A549 (cell line): ENCODE measurements around the gene CENPF. TPM values are rescaled to one million over a fixed set of nuclear protein-coding genes. Genes with fewer than 3 reads are reported as not detected.

Experiments used
- ATAC-seq, 2 experiments: fragments of 200-7000 bp in 1 of 2; fragments of >200 bp in 1 of 2; cut with Nextera tagmentation in 1 of 2; cut with Tn5 transposase in 1 of 2; 3 replicates each; pipeline versions ENCODE4 v1.8.0 to v1.9.1; 2018 to 2020; ENCODE audit warnings: mild to moderate bottlenecking in 1 of 2, moderate library complexity in 1 of 2
- CTCF ChIA-PET: fragments of 300-600 bp; sonication (Branson Sonifier 250); formaldehyde crosslinking; extraction: SDS; loops from one replicate; lab custom pipeline; 2021; ENCODE audit warnings: antibody characterized with exemption, inconsistent platforms; lab: Yijun Ruan, JAX
- POLR2A ChIA-PET: fragments of 350-600 bp; formaldehyde crosslinking; extraction: SDS; loops from one replicate; lab custom pipeline; 2021; ENCODE audit warnings: antibody characterized with exemption, inconsistent platforms; lab: Yijun Ruan, JAX
- DNase-seq, 2 experiments: peaks; one replicate each; pipeline versions ENCODE4 v3.0.0 to v3.0.0-alpha.2; 2011 to 2016; ENCODE audit warnings: low read depth in 1 of 2, low spot score in 1 of 2
- FAIRE-seq: peaks from 2 replicates; lab custom pipeline; 2011; peaks lifted over from hg19 to GRCh38; lab: Jason Lieb, UNC
- H3K27ac ChIP-seq, 2 experiments: fragments of >200 bp; sonication (Bioruptor Twin); formaldehyde crosslinking; 3 replicates each; pipeline ENCODE4 v1.5.1; 2016 to 2017
- H3K4me1 ChIP-seq: fragments of >200 bp; sonication (Bioruptor Twin); formaldehyde crosslinking; 3 replicates; pipeline ENCODE4 v1.6.1; 2016
- H3K4me2 ChIP-seq: fragments of >200 bp; sonication (Bioruptor Twin); formaldehyde crosslinking; 3 replicates; pipeline ENCODE4 v1.6.1; 2016
- H3K4me3 ChIP-seq: fragments of >200 bp; sonication (Bioruptor Twin); formaldehyde crosslinking; 3 replicates; pipeline ENCODE4 v1.5.1; 2016
- H3K9me3 ChIP-seq: fragments of >200 bp; sonication (Bioruptor Twin); formaldehyde crosslinking; 3 replicates; pipeline ENCODE4 v1.6.1; 2016
- CEBPB ChIP-seq, 2 experiments: fragments of >200 bp in 1 of 2; sonication (Bioruptor Twin) in 1 of 2; formaldehyde crosslinking in 1 of 2; IDR thresholded peaks; 2 replicates each; pipeline ENCODE4 v1.6.1; 2012 to 2016
- CHD2 ChIP-seq: fragments of 150-350 bp; IDR thresholded peaks from 2 replicates; pipeline ENCODE4 v1.6.1; 2014; ENCODE audit warnings: low read length; ENCODE audit not compliant: partially characterized antibody
- EP300 ChIP-seq, 2 experiments: fragments of >200 bp; sonication (Bioruptor Twin); formaldehyde crosslinking; IDR thresholded peaks; 2 replicates in 1 of 2; 3 replicates in 1 of 2; pipeline ENCODE4 v1.6.1; 2016 to 2017
- ESRRA ChIP-seq: fragments of 150-350 bp; IDR thresholded peaks from 2 replicates; pipeline ENCODE4 v1.6.1; 2014; ENCODE audit warnings: mild to moderate bottlenecking, low read length, borderline replicate concordance
- FOSL2 ChIP-seq, 2 experiments: fragments of 450-650 bp in 1 of 2; fragments of >200 bp in 1 of 2; sonication (Bioruptor Twin) in 1 of 2; formaldehyde crosslinking; IDR thresholded peaks; 2 replicates each; pipeline versions ENCODE4 v1.5.0 to v1.6.1; 2016 to 2020; ENCODE audit warnings: mild to moderate bottlenecking in 1 of 2, moderate library complexity in 1 of 2
- FOXS1 ChIP-seq: fragments of 250-450 bp; sonication (Bioruptor Pico); IDR thresholded peaks from 2 replicates; pipeline ENCODE4 v1.5.0; 2020; ENCODE audit warnings: mild to moderate bottlenecking, moderate library complexity
- HDAC2 ChIP-seq: fragments of 200-600 bp; sonication (generic); IDR thresholded peaks from 2 replicates; pipeline ENCODE4 v1.6.1; 2016
- HOXA7 ChIP-seq: fragments of 250-450 bp; sonication (Bioruptor Pico); IDR thresholded peaks from 2 replicates; pipeline ENCODE4 v1.5.0; 2020; ENCODE audit warnings: mild to moderate bottlenecking, moderate library complexity
- KDM5A ChIP-seq: fragments of 200-600 bp; sonication (generic); IDR thresholded peaks from 2 replicates; pipeline ENCODE4 v1.6.1; 2016; ENCODE audit warnings: antibody characterized with exemption, mild to moderate bottlenecking
- MAFK ChIP-seq: fragments of 450-650 bp; IDR thresholded peaks from 2 replicates; pipeline ENCODE4 v1.6.1; 2014; ENCODE audit not compliant: partially characterized antibody
- MYC ChIP-seq: IDR thresholded peaks from 2 replicates; pipeline ENCODE4 v1.6.1; 2012; ENCODE audit warnings: mild to moderate bottlenecking, inconsistent platforms, low read length, improper control_type of control experiment, borderline replicate concordance
- NPAS2 ChIP-seq: fragments of 250-450 bp; sonication (Bioruptor Pico); IDR thresholded peaks from 2 replicates; pipeline ENCODE4 v1.8.0; 2022; ENCODE audit warnings: mild to moderate bottlenecking, moderate library complexity, borderline replicate concordance
- PHF8 ChIP-seq: fragments of 200-600 bp; sonication (generic); IDR thresholded peaks from 2 replicates; pipeline ENCODE4 v1.6.1; 2016; ENCODE audit warnings: low read depth, mild to moderate bottlenecking, antibody characterized with exemption, moderate library complexity, borderline replicate concordance
- POLR2AphosphoS2 ChIP-seq: conservative IDR thresholded peaks from 2 replicates; pipeline ENCODE4 v1.6.1; 2012; ENCODE audit warnings: low read length, improper control_type of control experiment, inconsistent platforms
- RFX5 ChIP-seq: fragments of 450-650 bp; IDR thresholded peaks from 2 replicates; pipeline ENCODE4 v1.7.1; 2014; ENCODE audit warnings: antibody characterized with exemption, mild to moderate bottlenecking, moderate library complexity
- SMC3 ChIP-seq: fragments of >200 bp; sonication (Bioruptor Twin); formaldehyde crosslinking; IDR thresholded peaks from 3 replicates; pipeline ENCODE4 v1.6.1; 2018; ENCODE audit warnings: inconsistent platforms
- SREBF2 ChIP-seq: fragments of 450-650 bp; IDR thresholded peaks from 2 replicates; pipeline ENCODE4 v1.6.1; 2014; ENCODE audit warnings: mild to moderate bottlenecking, moderate library complexity
- ZNF302 ChIP-seq: fragments of 250-450 bp; sonication (Bioruptor Pico); IDR thresholded peaks from 2 replicates; pipeline ENCODE4 v1.9.0; 2021; ENCODE audit warnings: inconsistent platforms, mild to moderate bottlenecking, moderate library complexity
- ZSCAN20 ChIP-seq: fragments of 250-450 bp; sonication (Bioruptor Pico); IDR thresholded peaks from 2 replicates; pipeline ENCODE4 v1.8.0; 2022; ENCODE audit warnings: mild to moderate bottlenecking, moderate library complexity
- WGBS: methylation state at CpG from one replicate; pipeline ENCODE4 v1.1.6; 2017; ENCODE audit errors: missing lambda C conversion rate; 5-methylcytosine and 5-hydroxymethylcytosine counted together
- polyA plus RNA-seq, 4 experiments: library from polyadenylated mRNA; depleted of rRNA in 3 of 4; stranded (reverse); fragments of >200 nt; fragmentation: RNase III in 1 of 4; extraction: RNeasy Plus Mini Kit Qiagen cat#74134 plus additional on column Dnase treatment in 1 of 4; gene quantifications; 2 replicates in 3 of 4; 3 replicates in 1 of 4; pipeline ENCODE4 v1.2.3, GENCODE V29; 2011 to 2017
- TF ChIP-seq, protein P1 (sequence below): IDR thresholded peaks from 2 replicates; pipeline ENCODE4 v1.6.1; 2012; ENCODE audit warnings: low read depth, borderline replicate concordance
- TF ChIP-seq, protein P2 (sequence below): IDR thresholded peaks from 2 replicates; pipeline ENCODE4 v1.6.1; 2012

The CENPF gene
- polyA plus RNA-seq, 2 of the 4 experiments (the other 2 are of a cell fraction) = 53.0 to 70.6 TPM

DNA sequence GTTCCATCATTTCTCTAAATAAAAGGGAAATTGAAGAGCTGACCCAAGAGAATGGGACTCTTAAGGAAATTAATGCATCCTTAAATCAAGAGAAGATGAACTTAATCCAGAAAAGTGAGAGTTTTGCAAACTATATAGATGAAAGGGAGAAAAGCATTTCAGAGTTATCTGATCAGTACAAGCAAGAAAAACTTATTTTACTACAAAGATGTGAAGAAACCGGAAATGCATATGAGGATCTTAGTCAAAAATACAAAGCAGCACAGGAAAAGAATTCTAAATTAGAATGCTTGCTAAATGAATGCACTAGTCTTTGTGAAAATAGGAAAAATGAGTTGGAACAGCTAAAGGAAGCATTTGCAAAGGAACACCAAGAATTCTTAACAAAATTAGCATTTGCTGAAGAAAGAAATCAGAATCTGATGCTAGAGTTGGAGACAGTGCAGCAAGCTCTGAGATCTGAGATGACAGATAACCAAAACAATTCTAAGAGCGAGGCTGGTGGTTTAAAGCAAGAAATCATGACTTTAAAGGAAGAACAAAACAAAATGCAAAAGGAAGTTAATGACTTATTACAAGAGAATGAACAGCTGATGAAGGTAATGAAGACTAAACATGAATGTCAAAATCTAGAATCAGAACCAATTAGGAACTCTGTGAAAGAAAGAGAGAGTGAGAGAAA is 38.4 kb downstream of the CENPF start:
- ChIA-PET POLR2A (no interaction called here), CTCF (interaction anchor here (1.1 to 2.1 kb wide), 7 partner anchors 11 to 505 kb away, joined by 3 to 16 read pairs (median 3); no protein-coding TSS in a partner anchor)

DNA sequence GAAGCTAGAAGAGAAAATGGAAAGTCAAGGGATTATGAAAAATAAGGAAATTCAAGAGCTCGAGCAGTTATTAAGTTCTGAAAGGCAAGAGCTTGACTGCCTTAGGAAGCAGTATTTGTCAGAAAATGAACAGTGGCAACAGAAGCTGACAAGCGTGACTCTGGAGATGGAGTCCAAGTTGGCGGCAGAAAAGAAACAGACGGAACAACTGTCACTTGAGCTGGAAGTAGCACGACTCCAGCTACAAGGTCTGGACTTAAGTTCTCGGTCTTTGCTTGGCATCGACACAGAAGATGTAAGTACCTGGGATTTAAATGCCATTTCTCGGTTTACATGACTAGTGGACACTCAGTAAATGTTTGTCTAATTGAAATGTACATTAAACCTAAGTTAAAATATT is 40.0 kb downstream of the CENPF start:
- FAIRE-seq = no peak
- no peaks in the 10 kb centered on the region for H3K9me3 ChIP-seq
- no peak for TF ChIP-seq HDAC2
- no peak for TF ChIP-seq MAFK
- TF ChIP-seq, all 56 proteins: peak for 0
- H3K4me1 ChIP-seq = no peaks in the 10 kb centered on the region
- ChIA-PET CTCF (interaction anchor here (0.6 to 2.1 kb wide), 10 partner anchors 10 to 883 kb away, joined by 3 to 16 read pairs (median 3); no protein-coding TSS in a partner anchor), POLR2A (no interaction called here)
- no peak overlapping the region for H3K27ac ChIP-seq
- H3K4me2 ChIP-seq = no peak overlapping the region
- H3K4me3 ChIP-seq = no peak overlapping the region
- DNase-seq = no peak
- ATAC-seq = no peak
- WGBS = 92% methylated on average over 8 of the region's 8 CpGs

More for the DNA sequence above, 38.4 kb downstream of the CENPF start:
- Histone ChIP-seq H3K4me1 (no peaks in the 10 kb centered on the region), H3K4me2 (no peak overlapping the region), H3K4me3 (no peak overlapping the region), H3K27ac (no peak overlapping the region), H3K9me3 (no peaks in the 10 kb centered on the region)
- no peak for FAIRE-seq
- 93% methylated on average over 2 of the region's 2 CpGs for WGBS
- ATAC-seq = no peak
- TF ChIP-seq RFX5 (no peak), NPAS2 (CRISPR knock-in tag) (no peak), FOSL2 (IDR thresholded peaks at IDR 0.05) (no peak), FOSL2 (CRISPR knock-in tag; IDR thresholded peaks at IDR 0.05) (no peak), POLR2AphosphoS2 (no peak), FOXS1 (CRISPR knock-in tag) (no peak), ZSCAN20 (no peak)
- DNase-seq = no peak

DNA sequence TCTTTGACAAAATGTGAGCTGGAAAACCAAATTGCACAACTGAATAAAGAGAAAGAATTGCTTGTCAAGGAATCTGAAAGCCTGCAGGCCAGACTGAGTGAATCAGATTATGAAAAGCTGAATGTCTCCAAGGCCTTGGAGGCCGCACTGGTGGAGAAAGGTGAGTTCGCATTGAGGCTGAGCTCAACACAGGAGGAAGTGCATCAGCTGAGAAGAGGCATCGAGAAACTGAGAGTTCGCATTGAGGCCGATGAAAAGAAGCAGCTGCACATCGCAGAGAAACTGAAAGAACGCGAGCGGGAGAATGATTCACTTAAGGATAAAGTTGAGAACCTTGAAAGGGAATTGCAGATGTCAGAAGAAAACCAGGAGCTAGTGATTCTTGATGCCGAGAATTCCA is 42.7 kb downstream of the CENPF start:
- ATAC-seq (no peak), DNase-seq (no peak), FAIRE-seq (no peak)
- CTCF ChIA-PET = interaction anchor here (0.8 to 6.8 kb wide), 8 partner anchors 9 to 501 kb away, joined by 3 to 44 read pairs (median 5); no protein-coding TSS in a partner anchor
- POLR2A ChIA-PET = no interaction called here
- TF ChIP-seq CHD2 = no peak
- TF ChIP-seq ZNF302 (CRISPR knock-in tag) = no peak
- no peak for TF ChIP-seq KDM5A
- TF ChIP-seq EP300 (IDR thresholded peaks at IDR 0.05) = no peak
- no peak for TF ChIP-seq RFX5
- no peak for TF ChIP-seq HOXA7 (CRISPR knock-in tag)
- no peak for TF ChIP-seq CEBPB (IDR thresholded peaks at IDR 0.05)
- no peak for TF ChIP-seq ZSCAN20
- no peak for TF ChIP-seq NPAS2 (CRISPR knock-in tag)
- TF ChIP-seq, protein P1, sequence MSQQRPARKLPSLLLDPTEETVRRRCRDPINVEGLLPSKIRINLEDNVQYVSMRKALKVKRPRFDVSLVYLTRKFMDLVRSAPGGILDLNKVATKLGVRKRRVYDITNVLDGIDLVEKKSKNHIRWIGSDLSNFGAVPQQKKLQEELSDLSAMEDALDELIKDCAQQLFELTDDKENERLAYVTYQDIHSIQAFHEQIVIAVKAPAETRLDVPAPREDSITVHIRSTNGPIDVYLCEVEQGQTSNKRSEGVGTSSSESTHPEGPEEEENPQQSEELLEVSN = no peak
- WGBS = 93% methylated on average over 10 of the region's 10 CpGs
- Histone ChIP-seq H3K4me2 (no peak overlapping the region), H3K9me3 (no peaks in the 10 kb centered on the region), H3K27ac (no peak overlapping the region), H3K4me3 (no peak overlapping the region), H3K4me1 (no peaks in the 10 kb centered on the region)

DNA sequence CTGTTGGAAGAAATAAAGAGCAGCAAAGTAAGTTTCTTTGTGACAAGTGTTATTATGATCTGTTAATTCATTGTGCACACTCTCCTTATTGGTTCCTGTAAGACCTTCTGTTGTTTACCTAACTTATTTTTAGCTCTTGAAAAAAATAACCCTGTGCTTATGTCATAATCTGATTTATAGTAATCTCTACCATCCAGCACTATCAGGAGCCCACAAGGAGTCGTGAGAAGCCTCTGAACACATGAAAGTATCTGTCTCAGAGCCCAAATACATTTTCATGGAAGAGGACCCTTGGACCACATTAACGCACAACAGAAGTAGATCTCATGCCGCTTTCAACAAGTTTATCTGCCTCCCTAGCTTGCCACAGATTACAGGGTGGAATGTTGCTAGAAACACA is 45.8 kb downstream of the CENPF start:
- ATAC-seq (no peak), DNase-seq (no peak), FAIRE-seq (no peak)
- 94% methylated on average over 3 of the region's 3 CpGs for WGBS
- Histone ChIP-seq H3K4me3 (no peak overlapping the region), H3K27ac (no peak overlapping the region), H3K4me1 (no peaks in the 10 kb centered on the region), H3K9me3 (no peaks in the 10 kb centered on the region), H3K4me2 (no peak overlapping the region)
- ChIA-PET POLR2A (no interaction called here), CTCF (interaction anchor here (0.6 to 6.8 kb wide), 5 partner anchors 11 to 319 kb away, joined by 3 to 44 read pairs (median 3); no protein-coding TSS in a partner anchor)
- no peak for TF ChIP-seq SREBF2
- TF ChIP-seq FOSL2 (IDR thresholded peaks at IDR 0.05) = no peak
- no peak for TF ChIP-seq FOSL2 (CRISPR knock-in tag; IDR thresholded peaks at IDR 0.05)
- TF ChIP-seq, protein P2, sequence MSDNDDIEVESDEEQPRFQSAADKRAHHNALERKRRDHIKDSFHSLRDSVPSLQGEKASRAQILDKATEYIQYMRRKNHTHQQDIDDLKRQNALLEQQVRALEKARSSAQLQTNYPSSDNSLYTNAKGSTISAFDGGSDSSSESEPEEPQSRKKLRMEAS = no peak
- no peak for TF ChIP-seq SMC3
- no peak for TF ChIP-seq PHF8
- TF ChIP-seq ESRRA = no peak
- TF ChIP-seq MAFK = no peak
- TF ChIP-seq MYC = no peak
